ENCODE measurements around the gene LRRC56. TPM values are rescaled to one million over a fixed set of nuclear protein-coding genes. Genes with fewer than 3 reads are reported as not detected.

LRRC56 gene
- total and polyA plus RNA-seq, 8 donors = 1.8 to 4.7 (median 2.9) TPM

GRCh38 chr11:497565-498296 lies 39.6 kb upstream of the LRRC56 start:
- peaks cover 0 to 95% of the 10 kb centered on the region in 2 donors for H3K36me3 ChIP-seq
- intact Hi-C loops (cut with DNase I) = no loop called here
- no peak overlapping the region for H3K4me3 ChIP-seq
- H3K27ac ChIP-seq = no peak overlapping the region
- TF ChIP-seq CTCF (IDR thresholded peaks at IDR 0.05) = no peak
- ATAC-seq = no peak
- H3K27me3 ChIP-seq = no peaks in the 10 kb centered on the region
- H3K9me3 ChIP-seq = no peaks in the 10 kb centered on the region
- DNase-seq = peak in 1 of 4 donors; percentile 59
- peaks cover 0 to 10% of the 10 kb centered on the region in 2 donors for H3K4me1 ChIP-seq

- Histone ChIP-seq H3K4me1 (peaks cover 5 to 18% of the 10 kb centered on the region in 2 donors), H3K9me3 (no peaks in the 10 kb centered on the region), H3K36me3 (peaks cover 0 to 87% of the 10 kb centered on the region in 2 donors), H3K27ac (no peak overlapping the region), H3K27me3 (no peaks in the 10 kb centered on the region), H3K4me3 (no peak overlapping the region)
- no peak for TF ChIP-seq CTCF (IDR thresholded peaks at IDR 0.05)
- intact Hi-C loops (cut with DNase I) = no loop called here
- ATAC-seq (no peak), DNase-seq (peak in 1 of 4 donors; percentile 71)
These were observed 38.8 kb upstream of the LRRC56 start for GRCh38 chr11:498297-499181.

GRCh38 chr11:499201-500076 lies 37.9 kb upstream of the LRRC56 start:
- no peak overlapping the region for H3K27ac ChIP-seq
- no peak overlapping the region for H3K4me3 ChIP-seq
- DNase-seq = peak in 1 of 4 donors; percentile 73
- intact Hi-C loops (cut with DNase I) = no loop called here
- H3K36me3 ChIP-seq = peaks cover 0 to 78% of the 10 kb centered on the region in 2 donors
- no peaks in the 10 kb centered on the region for H3K27me3 ChIP-seq
- no peaks in the 10 kb centered on the region for H3K9me3 ChIP-seq
- TF ChIP-seq CTCF (IDR thresholded peaks at IDR 0.05) = no peak
- no peak for ATAC-seq
- peaks cover 10 to 27% of the 10 kb centered on the region in 2 donors for H3K4me1 ChIP-seq

GRCh38 chr11:501001-501682 lies 36.2 kb upstream of the LRRC56 start:
- intact Hi-C loops (cut with DNase I) = no loop called here
- DNase-seq = no peak
- peaks cover 25 to 43% of the 10 kb centered on the region in 2 donors for H3K4me1 ChIP-seq
- no peak overlapping the region for H3K27ac ChIP-seq
- no peak overlapping the region for H3K4me3 ChIP-seq
- no peak for ATAC-seq
- no peak for TF ChIP-seq CTCF (IDR thresholded peaks at IDR 0.05)
- H3K27me3 ChIP-seq = no peaks in the 10 kb centered on the region
- H3K9me3 ChIP-seq = no peaks in the 10 kb centered on the region
- peaks cover 0 to 61% of the 10 kb centered on the region in 2 donors for H3K36me3 ChIP-seq
